Spleen (tissue), 11 donors: ENCODE results near the gene HTR2A. TPM values are rescaled to one million over a fixed set of nuclear protein-coding genes. Genes with fewer than 3 reads are reported as not detected.

Experiments used
- DNase-seq: peaks from one replicate; pipeline ENCODE4 v3.0.0-alpha.2; 2020
- H3K27ac ChIP-seq, 8 donors: fragments of 200-600 bp; sonication (generic) in 7 of 8; 1 replicate in 4 of 8; 2 replicates in 4 of 8; pipeline versions ENCODE4 v1.5.0 to v1.8.0; 2016 to 2021; ENCODE audit warnings: inconsistent platforms in 4 of 8, mild to moderate bottlenecking in 4 of 8, moderate library complexity in 1 of 8
- H3K27me3 ChIP-seq, 7 donors: fragments of 200-600 bp; sonication (generic) in 6 of 7; replicated peaks in 1 of 7; 1 replicate in 4 of 7; 2 replicates in 3 of 7; pipeline versions ENCODE4 v1.5.0 to v1.8.0; 2016 to 2021; ENCODE audit warnings: inconsistent platforms in 3 of 7, mild to moderate bottlenecking in 1 of 7
- H3K36me3 ChIP-seq, 6 donors: fragments of 200-600 bp; sonication (generic) in 5 of 6; 1 replicate in 4 of 6; 2 replicates in 2 of 6; pipeline versions ENCODE4 v1.5.0 to v1.8.0; 2016 to 2021; ENCODE audit warnings: inconsistent platforms in 2 of 6
- H3K4me1 ChIP-seq, 6 donors: fragments of 200-600 bp; sonication (generic) in 5 of 6; 1 replicate in 3 of 6; 2 replicates in 3 of 6; pipeline versions ENCODE4 v1.5.0 to v1.8.0; 2016 to 2021; ENCODE audit warnings: inconsistent platforms in 3 of 6
- H3K4me3 ChIP-seq, 8 donors: fragments of 200-600 bp; sonication (generic) in 7 of 8; 1 replicate in 4 of 8; 2 replicates in 4 of 8; pipeline versions ENCODE4 v1.5.0 to v1.8.0; 2016 to 2021; ENCODE audit warnings: inconsistent platforms in 4 of 8, mild to moderate bottlenecking in 4 of 8, moderate library complexity in 2 of 8
- H3K9me3 ChIP-seq, 8 donors: fragments of 200-600 bp; sonication (generic) in 7 of 8; 1 replicate in 4 of 8; 2 replicates in 4 of 8; pipeline versions ENCODE4 v1.5.0 to v1.8.0; 2016 to 2021; ENCODE audit warnings: inconsistent platforms in 4 of 8
- CTCF ChIP-seq, 11 experiments: fragments of 200-600 bp in 7 of 11; fragments of 450-650 bp in 4 of 11; sonication (generic) in 4 of 11; IDR thresholded peaks in 8 of 11; conservative IDR thresholded peaks in 3 of 11; 1 replicate in 7 of 11; 2 replicates in 4 of 11; pipeline versions ENCODE4 v1.4.0 to v1.8.0; 2016 to 2021; ENCODE audit warnings: antibody characterized with exemption in 11 of 11, inconsistent platforms in 4 of 11, mild to moderate bottlenecking in 1 of 11
- POLR2A ChIP-seq, 3 donors: fragments of 450-650 bp; IDR thresholded peaks; one replicate each; pipeline ENCODE4 v1.5.1; 2017; ENCODE audit warnings: antibody characterized with exemption in 3 of 3, mild to moderate bottlenecking in 1 of 3
- POLR2AphosphoS5 ChIP-seq, 3 donors: sonication (generic); formaldehyde crosslinking; IDR thresholded peaks; one replicate each; pipeline ENCODE4 v1.5.1; 2017; ENCODE audit warnings: antibody characterized with exemption in 3 of 3
- WGBS, 5 donors: extraction: QIAGEN DNeasy Blood & Tissue Kit in 3 of 5; methylation state at CpG; one replicate each; pipeline versions ENCODE4 v1.1.5 to v1.1.7; 2013 to 2018; 5-methylcytosine and 5-hydroxymethylcytosine counted together
- intact Hi-C: fragments of 100-400 bp; cut with DNase I; formaldehyde crosslinking; loops from one replicate; pipeline ENCODE4 v1.15.0; 2023; ENCODE audit warnings: low total_unique reads
- polyA plus RNA-seq, 3 donors: library from polyadenylated mRNA; stranded (reverse); fragments of 200-250 nt; gene quantifications; one replicate each; pipeline ENCODE4 v1.2.1, GENCODE V29; 2013
- total RNA-seq, 7 donors: library from RNA; depleted of rRNA in 3 of 7; stranded (reverse); fragments of >200 nt in 3 of 7; fragmentation: NEBNext Ultra II Directional in 4 of 7; extraction: Animal tissue kit (Norgen Biotek cat#: 25700) in 4 of 7; gene quantifications; one replicate each; pipeline versions ENCODE4 v1.1.0 to v1.2.1, GENCODE V29; 2016 to 2021
- donor health status: healthy with polysubstance abuse.
- donor health status: DM: no; HTN: no; CAD: no; lungs with moderate emphysema.
- donor health status: DM: no; HTN: no; CAD: no.
- donor health status: Bipolar disorder and iron deficiency.
- donor health status: healthy.
- donor health status: DM: no; HTN: no; CAD: no.
- donor health status: DM: yes; HTN: yes; CAD: no.

Gene HTR2A
- total and polyA plus RNA-seq, 10 donors = 0.03 to 0.15 (median 0.07) TPM; not detected in 7

- no peak for DNase-seq
- TF ChIP-seq POLR2AphosphoS5 (IDR thresholded peaks at IDR 0.05) (no peak), CTCF (IDR thresholded peaks at IDR 0.05 in 8 of 11, conservative IDR thresholded peaks at IDR 0.05 in 3 of 11) (no peak), POLR2A (IDR thresholded peaks at IDR 0.05) (no peak)
- H3K4me1 ChIP-seq = peaks cover 0 to 47% (median 33%) of the 10 kb centered on the region in 6 donors
- no peaks in the 10 kb centered on the region for H3K36me3 ChIP-seq
- intact Hi-C loops = no loop called here
- peak overlapping the region; percentile 85 to 94 (median 92) for H3K27ac ChIP-seq
- H3K4me3 ChIP-seq = peak overlapping the region; percentile 72 to 92 (median 82)
- no peaks in the 10 kb centered on the region for H3K27me3 ChIP-seq
- H3K9me3 ChIP-seq = no peaks in the 10 kb centered on the region
- 61 to 77% (median 65%) methylated on average over 8 to 9 of the region's 9 CpGs for WGBS, 5 donors
Measured at GRCh38 chr13:46797501-46798237, 99.2 kb downstream of the HTR2A start.

- Histone ChIP-seq H3K27me3 (no peaks in the 10 kb centered on the region), H3K4me1 (peaks cover 0 to 55% (median 35%) of the 10 kb centered on the region in 6 donors), H3K9me3 (no peaks in the 10 kb centered on the region), H3K4me3 (peak within 1 kb of the TSS; percentile 72 to 92 (median 82)), H3K36me3 (no peaks in the 10 kb centered on the region), H3K27ac (peak within 1 kb of the TSS; percentile 85 to 94 (median 92))
- intact Hi-C loops = no loop called here
- 0 to 1% (median 1%) methylated on average over 60 to 77 of the region's 77 CpGs for WGBS, 5 donors
- peak; percentile 97 for DNase-seq
- TF ChIP-seq POLR2A (IDR thresholded peaks at IDR 0.05) (peak in 1 of 3 donors; percentile 86), POLR2AphosphoS5 (IDR thresholded peaks at IDR 0.05) (peak; percentile 87 to 96 (median 88)), CTCF (IDR thresholded peaks at IDR 0.05 in 8 of 11, conservative IDR thresholded peaks at IDR 0.05 in 3 of 11) (peak in 2 of 11 experiments; percentile 12 to 17)
Measured at GRCh38 chr13:46796515-46797474, 100.1 kb downstream of the HTR2A start, which contains the start of gene ESD. Gene ESD, minus strand, starts transcription at chr13:46797161. Its CDS starts 5,748 bp downstream, at chr13:46791413.

- H3K4me3 ChIP-seq = peak overlapping the region; percentile 72 to 92 (median 82)
- no peak for TF ChIP-seq POLR2A (IDR thresholded peaks at IDR 0.05)
- TF ChIP-seq POLR2AphosphoS5 (IDR thresholded peaks at IDR 0.05) = no peak
- no peak for TF ChIP-seq CTCF (IDR thresholded peaks at IDR 0.05 in 8 of 11, conservative IDR thresholded peaks at IDR 0.05 in 3 of 11)
- WGBS, 5 donors = 61 to 76% (median 70%) methylated on average over 5 of the region's 5 CpGs
- intact Hi-C loops = no loop called here
- H3K4me1 ChIP-seq = peaks cover 0 to 55% (median 35%) of the 10 kb centered on the region in 6 donors
- H3K27ac ChIP-seq = peak overlapping the region in 6 of 8 donors; percentile 90 to 94 (median 93)
- no peaks in the 10 kb centered on the region for H3K9me3 ChIP-seq
- peaks cover 0 to 4% (median 1%) of the 10 kb centered on the region in 6 donors for H3K36me3 ChIP-seq
- DNase-seq = no peak
- no peaks in the 10 kb centered on the region for H3K27me3 ChIP-seq
Measured at GRCh38 chr13:46796129-46796514, 100.7 kb downstream of the HTR2A start.
